ENCODE measurements around the gene TNF. TPM values are rescaled to one million over a fixed set of nuclear protein-coding genes. Genes with fewer than 3 reads are reported as not detected.

Gene TNF
- polyA plus RNA-seq, 1 of the 3 experiments (the other 2 are of a cell fraction), result not detected

DNA sequence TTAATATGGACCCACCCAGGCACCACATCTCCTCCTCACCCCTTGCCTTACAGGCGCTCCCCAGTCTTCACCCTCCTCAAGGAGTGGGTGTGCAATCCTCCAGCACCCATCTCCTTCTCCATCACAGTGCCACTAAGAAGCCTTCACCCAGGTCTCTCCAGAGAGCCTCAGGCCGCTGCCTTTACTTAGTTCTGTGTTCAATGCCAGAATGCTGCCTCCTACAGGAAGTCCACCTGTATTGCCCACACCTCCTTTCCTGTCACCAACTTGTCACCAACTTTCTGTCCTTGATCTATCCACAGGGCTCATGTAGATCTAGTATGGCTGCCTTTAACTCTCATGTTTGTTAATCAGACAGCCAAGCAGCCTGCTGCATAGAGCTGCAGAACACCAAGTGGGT, 10.1 kb downstream of the TNF start:
- ChIA-PET CTCF (interaction anchor here (0.6 to 17.6 kb wide), 5 partner anchors 10 to 631 kb away, joined by 3 to 312 read pairs (median 4); partner anchors contain the start of genes ATP6V1G2, NFKBIL1 and TNF), POLR2A (no interaction called here)
- Histone ChIP-seq H3K79me2 (ENCODE audit: insufficient read depth) (no peaks in the 10 kb centered on the region), H4K20me1 (ENCODE audit: insufficient read depth) (no peaks in the 10 kb centered on the region), H2AFZ (ENCODE audit: low read depth) (no peak overlapping the region), H3K27me3 (ENCODE audit: insufficient read depth) (no peaks in the 10 kb centered on the region), H3K9ac (no peak overlapping the region), H3K4me3 (ENCODE audit: low read depth in 2 of 2, low read length in 1 of 2) (no peak overlapping the region), H3K36me3 (replicated peaks in 1 of 2; ENCODE audit: control insufficient read depth in 1 of 2, insufficient read depth in 2 of 2, low read length in 1 of 2) (no peaks in the 10 kb centered on the region), H3K4me2 (no peak overlapping the region), H3K9me3 (no peaks in the 10 kb centered on the region), H3F3A (replicated peaks; ENCODE audit: insufficient read depth) (no peaks in the 10 kb centered on the region), H3K4me1 (ENCODE audit: control insufficient read depth in 1 of 2, insufficient read depth in 2 of 2, low read depth in 1 of 2, low read length in 1 of 2) (peaks cover 0 to 8% of the 10 kb centered on the region in 2 experiments; a peak in 1 of 4 replicates), H3K27ac (ENCODE audit: low read depth in 2 of 2, low read length in 1 of 2) (no peak overlapping the region), H3K9me2 (no peaks in the 10 kb centered on the region)
- TF ChIP-seq, protein P1, sequence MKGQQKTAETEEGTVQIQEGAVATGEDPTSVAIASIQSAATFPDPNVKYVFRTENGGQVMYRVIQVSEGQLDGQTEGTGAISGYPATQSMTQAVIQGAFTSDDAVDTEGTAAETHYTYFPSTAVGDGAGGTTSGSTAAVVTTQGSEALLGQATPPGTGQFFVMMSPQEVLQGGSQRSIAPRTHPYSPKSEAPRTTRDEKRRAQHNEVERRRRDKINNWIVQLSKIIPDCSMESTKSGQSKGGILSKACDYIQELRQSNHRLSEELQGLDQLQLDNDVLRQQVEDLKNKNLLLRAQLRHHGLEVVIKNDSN (IDR thresholded peaks at IDR 0.05; ENCODE audit: borderline replicate concordance, low read depth), result no peak
- TF ChIP-seq, protein P2, sequence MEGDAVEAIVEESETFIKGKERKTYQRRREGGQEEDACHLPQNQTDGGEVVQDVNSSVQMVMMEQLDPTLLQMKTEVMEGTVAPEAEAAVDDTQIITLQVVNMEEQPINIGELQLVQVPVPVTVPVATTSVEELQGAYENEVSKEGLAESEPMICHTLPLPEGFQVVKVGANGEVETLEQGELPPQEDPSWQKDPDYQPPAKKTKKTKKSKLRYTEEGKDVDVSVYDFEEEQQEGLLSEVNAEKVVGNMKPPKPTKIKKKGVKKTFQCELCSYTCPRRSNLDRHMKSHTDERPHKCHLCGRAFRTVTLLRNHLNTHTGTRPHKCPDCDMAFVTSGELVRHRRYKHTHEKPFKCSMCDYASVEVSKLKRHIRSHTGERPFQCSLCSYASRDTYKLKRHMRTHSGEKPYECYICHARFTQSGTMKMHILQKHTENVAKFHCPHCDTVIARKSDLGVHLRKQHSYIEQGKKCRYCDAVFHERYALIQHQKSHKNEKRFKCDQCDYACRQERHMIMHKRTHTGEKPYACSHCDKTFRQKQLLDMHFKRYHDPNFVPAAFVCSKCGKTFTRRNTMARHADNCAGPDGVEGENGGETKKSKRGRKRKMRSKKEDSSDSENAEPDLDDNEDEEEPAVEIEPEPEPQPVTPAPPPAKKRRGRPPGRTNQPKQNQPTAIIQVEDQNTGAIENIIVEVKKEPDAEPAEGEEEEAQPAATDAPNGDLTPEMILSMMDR (IDR thresholded peaks at IDR 0.05), result peak; percentile 47
- TF ChIP-seq, protein P3, sequence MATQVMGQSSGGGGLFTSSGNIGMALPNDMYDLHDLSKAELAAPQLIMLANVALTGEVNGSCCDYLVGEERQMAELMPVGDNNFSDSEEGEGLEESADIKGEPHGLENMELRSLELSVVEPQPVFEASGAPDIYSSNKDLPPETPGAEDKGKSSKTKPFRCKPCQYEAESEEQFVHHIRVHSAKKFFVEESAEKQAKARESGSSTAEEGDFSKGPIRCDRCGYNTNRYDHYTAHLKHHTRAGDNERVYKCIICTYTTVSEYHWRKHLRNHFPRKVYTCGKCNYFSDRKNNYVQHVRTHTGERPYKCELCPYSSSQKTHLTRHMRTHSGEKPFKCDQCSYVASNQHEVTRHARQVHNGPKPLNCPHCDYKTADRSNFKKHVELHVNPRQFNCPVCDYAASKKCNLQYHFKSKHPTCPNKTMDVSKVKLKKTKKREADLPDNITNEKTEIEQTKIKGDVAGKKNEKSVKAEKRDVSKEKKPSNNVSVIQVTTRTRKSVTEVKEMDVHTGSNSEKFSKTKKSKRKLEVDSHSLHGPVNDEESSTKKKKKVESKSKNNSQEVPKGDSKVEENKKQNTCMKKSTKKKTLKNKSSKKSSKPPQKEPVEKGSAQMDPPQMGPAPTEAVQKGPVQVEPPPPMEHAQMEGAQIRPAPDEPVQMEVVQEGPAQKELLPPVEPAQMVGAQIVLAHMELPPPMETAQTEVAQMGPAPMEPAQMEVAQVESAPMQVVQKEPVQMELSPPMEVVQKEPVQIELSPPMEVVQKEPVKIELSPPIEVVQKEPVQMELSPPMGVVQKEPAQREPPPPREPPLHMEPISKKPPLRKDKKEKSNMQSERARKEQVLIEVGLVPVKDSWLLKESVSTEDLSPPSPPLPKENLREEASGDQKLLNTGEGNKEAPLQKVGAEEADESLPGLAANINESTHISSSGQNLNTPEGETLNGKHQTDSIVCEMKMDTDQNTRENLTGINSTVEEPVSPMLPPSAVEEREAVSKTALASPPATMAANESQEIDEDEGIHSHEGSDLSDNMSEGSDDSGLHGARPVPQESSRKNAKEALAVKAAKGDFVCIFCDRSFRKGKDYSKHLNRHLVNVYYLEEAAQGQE (IDR thresholded peaks at IDR 0.05; ENCODE audit: low read depth, low read length), result no peak
- TF ChIP-seq MEF2A (IDR thresholded peaks at IDR 0.05; ENCODE audit: borderline replicate concordance, low read depth) (no peak), EZH2phosphoT487 (IDR thresholded peaks at IDR 0.05; ENCODE audit: borderline replicate concordance, low read depth) (no peak)
- TF ChIP-seq, protein P4, sequence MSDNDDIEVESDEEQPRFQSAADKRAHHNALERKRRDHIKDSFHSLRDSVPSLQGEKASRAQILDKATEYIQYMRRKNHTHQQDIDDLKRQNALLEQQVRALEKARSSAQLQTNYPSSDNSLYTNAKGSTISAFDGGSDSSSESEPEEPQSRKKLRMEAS (IDR thresholded peaks at IDR 0.05; ENCODE audit: low read depth), result no peak
- DNase-seq, result no peak
- WGBS (ENCODE audit: low lambda C conversion rate), result 56% methylated on average over 2 of the region's 2 CpGs

DNA sequence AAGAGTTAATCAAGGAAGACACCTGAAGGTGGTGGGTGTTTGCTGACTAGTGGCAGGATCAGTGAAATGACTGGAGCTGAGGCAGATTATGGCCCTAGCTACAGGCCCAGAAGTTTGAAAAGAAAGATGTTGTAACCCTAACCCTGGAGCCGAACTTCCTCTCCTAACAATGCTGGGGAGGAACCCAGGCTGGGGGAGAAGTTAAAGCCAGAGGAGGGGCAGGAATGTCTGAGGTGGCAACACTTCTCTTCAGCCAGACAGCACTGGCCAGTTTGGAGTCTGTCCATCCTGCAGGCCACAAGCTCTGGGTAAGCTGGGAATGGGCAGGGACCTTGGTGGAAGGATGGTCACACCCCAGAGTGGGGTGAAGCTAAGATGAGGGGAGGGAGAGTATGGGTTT, 10.6 kb downstream of the TNF start, which contains the start of gene LST1:
TSS of gene LST1 (plus strand) at position 270 of the 400 bp plus-strand sequence. CDS start 1,023 bp downstream, outside the sequence.
- Histone ChIP-seq H3K27me3 (ENCODE audit: insufficient read depth) (no peaks in the 10 kb centered on the region), H3K4me1 (ENCODE audit: control insufficient read depth in 1 of 2, insufficient read depth in 2 of 2, low read depth in 1 of 2, low read length in 1 of 2) (peaks cover 0 to 6% of the 10 kb centered on the region in 2 experiments; a peak in 1 of 4 replicates), H3K9me3 (no peaks in the 10 kb centered on the region), H3F3A (replicated peaks; ENCODE audit: insufficient read depth) (no peaks in the 10 kb centered on the region), H2AFZ (ENCODE audit: low read depth) (no peak within 1 kb of the TSS), H3K79me2 (ENCODE audit: insufficient read depth) (no peaks in the 10 kb centered on the region), H3K27ac (ENCODE audit: low read depth in 2 of 2, low read length in 1 of 2) (no peak within 1 kb of the TSS), H3K36me3 (replicated peaks in 1 of 2; ENCODE audit: control insufficient read depth in 1 of 2, insufficient read depth in 2 of 2, low read length in 1 of 2) (no peaks in the 10 kb centered on the region), H3K4me2 (no peak within 1 kb of the TSS), H3K4me3 (ENCODE audit: low read depth in 2 of 2, low read length in 1 of 2) (no peak within 1 kb of the TSS), H4K20me1 (ENCODE audit: insufficient read depth) (no peaks in the 10 kb centered on the region), H3K9ac (no peak within 1 kb of the TSS), H3K9me2 (no peaks in the 10 kb centered on the region)
- POLR2A ChIA-PET, result no interaction called here
- CTCF ChIA-PET, result interaction anchor here (0.6 to 17.6 kb wide), 4 partner anchors 11 to 631 kb away, joined by 3 to 312 read pairs (median 46); partner anchors contain the start of genes ATP6V1G2, NFKBIL1 and TNF
- DNase-seq, result no peak
- TF ChIP-seq GABPA (IDR thresholded peaks at IDR 0.05; ENCODE audit: low read depth) (no peak), MEF2A (IDR thresholded peaks at IDR 0.05; ENCODE audit: borderline replicate concordance, low read depth) (no peak), NFIC (IDR thresholded peaks at IDR 0.05; ENCODE audit: borderline replicate concordance) (no peak), SMC3 (IDR thresholded peaks at IDR 0.05; ENCODE audit: low read depth, low read length) (no peak), RAD21 (IDR thresholded peaks at IDR 0.05; ENCODE audit: low read length) (no peak), RFX5 (IDR thresholded peaks at IDR 0.05; ENCODE audit: low read length) (no peak), TCF12 (IDR thresholded peaks at IDR 0.05) (no peak)
- TF ChIP-seq, protein P2 (IDR thresholded peaks at IDR 0.05), result no peak
- TF ChIP-seq, protein P5, sequence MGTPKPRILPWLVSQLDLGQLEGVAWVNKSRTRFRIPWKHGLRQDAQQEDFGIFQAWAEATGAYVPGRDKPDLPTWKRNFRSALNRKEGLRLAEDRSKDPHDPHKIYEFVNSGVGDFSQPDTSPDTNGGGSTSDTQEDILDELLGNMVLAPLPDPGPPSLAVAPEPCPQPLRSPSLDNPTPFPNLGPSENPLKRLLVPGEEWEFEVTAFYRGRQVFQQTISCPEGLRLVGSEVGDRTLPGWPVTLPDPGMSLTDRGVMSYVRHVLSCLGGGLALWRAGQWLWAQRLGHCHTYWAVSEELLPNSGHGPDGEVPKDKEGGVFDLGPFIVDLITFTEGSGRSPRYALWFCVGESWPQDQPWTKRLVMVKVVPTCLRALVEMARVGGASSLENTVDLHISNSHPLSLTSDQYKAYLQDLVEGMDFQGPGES (IDR thresholded peaks at IDR 0.05; ENCODE audit: low read depth, low read length), result no peak
- WGBS (ENCODE audit: low lambda C conversion rate), result 100% methylated on average over 1 of the region's 1 CpG
